Spleen (tissue), 7 donors: ENCODE results near the gene TMEM132C.

Source experiments
- CTCF ChIP-seq, 11 experiments: fragments of 200-600 bp in 7 of 11; fragments of 450-650 bp in 4 of 11; sonication (generic) in 4 of 11; IDR thresholded peaks in 8 of 11; conservative IDR thresholded peaks in 3 of 11; 1 replicate in 7 of 11; 2 replicates in 4 of 11; pipeline versions ENCODE4 v1.4.0 to v1.8.0; 2016 to 2021; ENCODE audit warnings: antibody characterized with exemption in 11 of 11, inconsistent platforms in 4 of 11, mild to moderate bottlenecking in 1 of 11
- POLR2A ChIP-seq, 3 donors: fragments of 450-650 bp; IDR thresholded peaks; one replicate each; pipeline ENCODE4 v1.5.1; 2017; ENCODE audit warnings: antibody characterized with exemption in 3 of 3, mild to moderate bottlenecking in 1 of 3
- POLR2AphosphoS5 ChIP-seq, 3 donors: sonication (generic); formaldehyde crosslinking; IDR thresholded peaks; one replicate each; pipeline ENCODE4 v1.5.1; 2017; ENCODE audit warnings: antibody characterized with exemption in 3 of 3
- donor health status: DM: no; HTN: no; CAD: no; lungs with moderate emphysema.
- donor health status: DM: no; HTN: no; CAD: no.
- donor health status: DM: no; HTN: no; CAD: no.

- no peak for TF ChIP-seq POLR2AphosphoS5 (IDR thresholded peaks at IDR 0.05)
- no peak for TF ChIP-seq CTCF (IDR thresholded peaks at IDR 0.05 in 8 of 11, conservative IDR thresholded peaks at IDR 0.05 in 3 of 11)
- TF ChIP-seq POLR2A (IDR thresholded peaks at IDR 0.05), result no peak
Measured at GRCh38 chr12:128684352-128684751, 417.4 kb downstream of the TMEM132C start.
